NT2/D1 (cell line): Measurements from ENCODE around the gene FAM110D.

Experiments used
- SUZ12 ChIP-seq: IDR thresholded peaks from 2 replicates; pipeline ENCODE4 v1.6.1; 2011; ENCODE audit not compliant: insufficient read length, insufficient read depth; ENCODE audit errors: extremely low read depth
- YY1 ChIP-seq: IDR thresholded peaks from 2 replicates; pipeline ENCODE4 v1.6.1; 2011; ENCODE audit not compliant: insufficient read length, insufficient read depth
- ZNF274 ChIP-seq: IDR thresholded peaks from 2 replicates; pipeline ENCODE4 v1.6.1; 2011; ENCODE audit warnings: mild to moderate bottlenecking, low read depth, low read length

GRCh38 chr1:26189751-26190275 lies 30.9 kb downstream of the FAM110D start:
- TF ChIP-seq YY1 (no peak), SUZ12 (no peak), ZNF274 (no peak)
